ENCODE results near the gene NOC4L.
"Not testable (repeated sequence)": the region's sequence is repeated elsewhere in the genome, so short reads cannot be mapped to it uniquely, and the experiment has no call there.

Gene NOC4L

DNA sequence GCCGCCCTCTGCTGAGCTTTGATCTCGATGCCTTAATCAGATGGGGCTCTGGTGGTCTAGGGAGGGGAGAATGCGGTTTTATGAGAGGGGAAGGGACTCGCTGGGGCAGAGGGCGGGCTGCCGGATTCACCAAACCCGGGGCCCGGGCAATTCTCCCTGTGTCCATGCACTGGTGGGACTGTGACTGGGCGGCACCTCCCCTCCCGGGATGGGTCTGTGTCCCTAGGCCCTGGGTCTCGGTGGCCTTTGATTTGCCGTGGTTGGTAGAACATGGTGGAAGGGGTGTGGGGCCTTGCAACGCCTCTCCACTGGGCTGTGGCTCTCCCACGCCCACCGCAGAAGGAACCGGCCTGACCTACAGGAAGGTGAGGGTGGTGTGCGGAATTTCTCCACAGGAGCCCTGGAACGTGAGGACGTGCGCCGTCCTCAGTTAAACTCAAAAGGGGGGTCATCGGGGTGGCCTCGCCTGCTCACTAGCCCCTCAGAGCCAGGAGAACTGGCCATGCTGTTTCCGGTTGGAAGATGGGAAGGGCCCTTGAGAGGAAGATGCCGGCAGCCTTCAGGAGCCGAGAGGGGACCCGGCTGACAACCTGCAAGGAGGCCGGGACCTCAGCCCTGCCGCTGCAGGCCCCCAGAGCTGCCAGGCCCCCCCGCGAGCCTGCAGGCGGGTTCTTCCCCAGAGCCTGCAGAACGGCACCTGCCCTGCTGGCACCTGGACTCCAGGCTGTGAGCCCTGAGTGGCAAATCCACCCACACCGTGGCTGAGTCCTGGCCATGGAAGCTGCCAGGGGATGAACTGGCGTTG is 43.6 kb downstream of the NOC4L start:
- no peak for FAIRE-seq
- no peak for TF ChIP-seq POLR2A (IDR thresholded peaks at IDR 0.05; ENCODE audit: low read depth, low read length)
- DNase-seq (ENCODE audit: insufficient read length, low spot score), result no peak

DNA sequence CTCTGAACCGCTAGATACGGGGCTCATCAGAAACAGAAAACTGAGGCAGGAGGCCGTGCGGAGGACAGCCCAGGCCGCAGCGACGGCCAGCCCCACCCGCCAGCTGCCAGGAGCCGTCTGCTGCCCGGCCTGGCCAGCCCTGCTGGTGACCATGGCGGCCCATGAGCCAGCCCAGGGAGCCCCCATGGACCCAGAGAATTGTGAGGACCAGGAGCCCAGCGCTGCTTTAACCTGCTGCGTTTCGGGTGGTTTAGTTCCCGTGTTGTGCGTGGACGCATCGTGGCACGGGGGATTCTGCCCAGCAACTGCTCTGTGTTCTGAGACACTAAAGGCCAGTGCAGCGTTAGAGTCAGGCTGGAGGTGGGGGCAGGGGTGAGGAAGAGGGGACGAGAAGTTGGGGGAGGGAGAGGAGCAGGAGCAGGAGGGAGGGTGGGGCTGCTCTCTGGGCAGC is 44.2 kb downstream of the NOC4L start:
- no peak for TF ChIP-seq POLR2A (IDR thresholded peaks at IDR 0.05; ENCODE audit: low read depth, low read length)
- no peak for FAIRE-seq
- DNase-seq (ENCODE audit: insufficient read length, low spot score), result no peak

DNA sequence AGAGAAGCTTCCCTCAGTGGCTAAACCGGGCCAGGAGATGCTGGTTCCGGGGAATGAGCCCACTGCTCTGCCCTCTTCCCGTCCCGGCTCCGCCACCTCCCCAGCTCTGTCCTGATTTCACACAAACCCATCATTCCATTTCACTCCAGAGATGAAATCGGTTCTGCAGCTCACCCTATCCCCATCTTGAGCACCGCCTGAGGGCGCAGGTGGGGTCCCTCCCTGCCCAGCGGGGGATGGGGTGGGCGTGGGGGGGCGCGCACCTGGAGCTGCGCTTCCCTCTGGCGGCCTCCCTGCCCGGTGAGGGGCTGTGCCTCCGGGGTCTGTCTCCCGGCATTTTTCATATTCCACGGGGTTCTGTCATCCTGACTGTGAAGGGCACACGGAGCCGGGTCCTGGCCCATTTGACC is 44.7 kb downstream of the NOC4L start:
- FAIRE-seq (no peak), DNase-seq (ENCODE audit: insufficient read length, low spot score) (no peak)
- no peak for TF ChIP-seq POLR2A (IDR thresholded peaks at IDR 0.05; ENCODE audit: low read depth, low read length)

DNA sequence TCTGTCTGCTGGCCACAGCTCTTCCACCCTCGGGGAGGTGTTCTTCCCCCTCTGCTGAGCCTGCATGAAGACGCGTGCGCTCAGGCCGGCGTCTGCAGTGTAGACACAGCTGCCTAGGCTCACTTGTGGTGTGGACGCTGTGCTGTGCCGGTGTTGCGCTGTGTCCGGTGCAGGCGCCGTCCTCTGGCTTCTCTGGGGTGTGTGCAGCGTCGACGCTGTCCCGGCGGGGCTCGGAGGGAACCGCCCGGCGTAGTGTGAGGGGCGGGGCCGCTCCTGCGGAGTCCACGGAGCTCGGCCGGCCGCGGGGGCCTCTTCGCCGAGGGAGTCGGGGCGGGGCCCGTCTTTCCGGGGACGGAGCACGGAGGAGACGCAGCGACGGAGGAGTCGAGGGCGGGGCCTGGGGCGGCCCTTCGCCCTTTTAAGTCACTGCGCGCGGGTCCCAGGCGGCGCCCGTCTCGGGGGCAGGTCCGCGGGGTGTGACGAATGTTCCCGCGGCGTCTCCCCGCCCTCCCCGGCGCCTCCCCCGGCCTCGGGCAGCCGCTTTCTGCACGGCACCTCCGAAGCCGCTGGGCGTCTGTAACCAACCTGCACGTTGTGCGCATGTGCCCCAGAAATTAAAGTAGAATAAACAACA is 45.2 kb downstream of the NOC4L start:
- TF ChIP-seq POLR2A (IDR thresholded peaks at IDR 0.05; ENCODE audit: low read depth, low read length), result peak; percentile 52
- no peak for FAIRE-seq
- peak; percentile 98 for DNase-seq (ENCODE audit: insufficient read length, low spot score)

DNA sequence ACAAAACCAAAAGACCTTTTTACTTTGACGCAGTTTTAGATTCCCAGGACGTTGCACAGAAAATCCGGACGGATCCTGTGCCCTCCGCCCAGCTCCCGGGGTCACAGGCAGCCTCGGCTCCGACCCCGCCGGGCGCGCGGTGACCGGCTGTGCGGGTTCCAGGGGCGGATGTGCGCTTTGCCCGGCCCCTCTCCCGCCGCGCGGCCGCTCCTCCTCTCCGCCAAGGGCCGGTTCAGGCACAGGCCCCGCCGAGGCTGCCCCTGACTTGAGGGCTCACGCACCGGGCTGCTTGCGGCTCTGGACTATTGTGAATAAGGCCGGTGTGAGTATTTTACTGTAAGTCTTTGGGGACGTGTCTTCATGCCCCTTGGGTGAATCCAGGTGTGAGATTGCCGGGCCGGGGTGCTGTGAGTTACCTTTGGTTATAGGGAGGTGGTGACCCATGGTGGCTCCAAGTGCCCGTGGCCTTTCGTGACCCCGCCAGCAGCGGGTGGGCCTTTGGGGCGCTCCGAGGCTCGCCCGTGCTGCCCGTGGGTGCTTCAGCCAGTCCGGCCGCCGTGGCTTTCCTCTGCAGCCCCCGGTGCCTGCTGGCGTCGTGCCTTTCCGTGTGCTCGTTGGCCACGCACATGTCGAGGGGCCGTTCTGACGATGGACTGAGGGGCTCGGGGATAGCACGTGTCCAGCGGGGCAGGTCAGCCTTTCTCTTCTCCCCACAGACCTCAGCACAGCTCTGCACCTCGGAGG is 45.9 kb downstream of the NOC4L start:
- TF ChIP-seq POLR2A (IDR thresholded peaks at IDR 0.05; ENCODE audit: low read depth, low read length), result no peak
- DNase-seq (ENCODE audit: insufficient read length, low spot score) (peak; percentile 50), FAIRE-seq (no peak)

DNA sequence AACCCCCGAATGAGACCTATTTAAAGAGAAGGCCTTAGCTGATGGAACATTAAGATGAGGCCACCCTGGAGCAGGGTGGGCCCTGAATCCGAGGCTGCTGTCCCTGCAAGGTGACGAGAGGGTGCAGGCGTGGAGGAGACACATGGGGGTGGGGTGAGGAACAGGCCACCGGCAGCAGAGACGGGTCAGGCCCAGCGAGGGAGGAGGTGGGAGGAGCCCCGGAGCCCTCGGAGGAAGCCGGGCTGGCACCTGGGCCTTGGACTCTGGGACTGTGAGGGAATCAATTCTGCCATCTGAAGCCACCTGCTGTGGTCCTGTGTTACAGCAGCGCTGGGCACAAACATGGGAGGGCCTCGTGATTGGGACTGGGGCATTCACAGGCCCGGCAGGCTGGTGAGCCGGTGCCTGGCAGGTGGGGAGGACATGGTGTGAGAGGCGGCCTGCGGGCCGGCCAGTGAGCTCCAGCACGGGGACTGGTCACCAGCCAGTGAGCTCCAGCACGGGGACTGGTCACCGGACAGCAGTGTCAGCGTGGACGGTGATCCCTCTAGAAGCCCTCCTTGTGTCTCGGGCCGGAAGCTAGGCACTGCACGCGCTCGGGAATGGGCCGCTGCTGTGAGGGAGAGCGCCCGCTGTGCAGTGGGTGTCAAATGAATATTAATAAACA is 46.7 kb downstream of the NOC4L start:
- TF ChIP-seq POLR2A (IDR thresholded peaks at IDR 0.05; ENCODE audit: low read depth, low read length), result no peak
- FAIRE-seq (no peak), DNase-seq (ENCODE audit: insufficient read length, low spot score) (no peak)

DNA sequence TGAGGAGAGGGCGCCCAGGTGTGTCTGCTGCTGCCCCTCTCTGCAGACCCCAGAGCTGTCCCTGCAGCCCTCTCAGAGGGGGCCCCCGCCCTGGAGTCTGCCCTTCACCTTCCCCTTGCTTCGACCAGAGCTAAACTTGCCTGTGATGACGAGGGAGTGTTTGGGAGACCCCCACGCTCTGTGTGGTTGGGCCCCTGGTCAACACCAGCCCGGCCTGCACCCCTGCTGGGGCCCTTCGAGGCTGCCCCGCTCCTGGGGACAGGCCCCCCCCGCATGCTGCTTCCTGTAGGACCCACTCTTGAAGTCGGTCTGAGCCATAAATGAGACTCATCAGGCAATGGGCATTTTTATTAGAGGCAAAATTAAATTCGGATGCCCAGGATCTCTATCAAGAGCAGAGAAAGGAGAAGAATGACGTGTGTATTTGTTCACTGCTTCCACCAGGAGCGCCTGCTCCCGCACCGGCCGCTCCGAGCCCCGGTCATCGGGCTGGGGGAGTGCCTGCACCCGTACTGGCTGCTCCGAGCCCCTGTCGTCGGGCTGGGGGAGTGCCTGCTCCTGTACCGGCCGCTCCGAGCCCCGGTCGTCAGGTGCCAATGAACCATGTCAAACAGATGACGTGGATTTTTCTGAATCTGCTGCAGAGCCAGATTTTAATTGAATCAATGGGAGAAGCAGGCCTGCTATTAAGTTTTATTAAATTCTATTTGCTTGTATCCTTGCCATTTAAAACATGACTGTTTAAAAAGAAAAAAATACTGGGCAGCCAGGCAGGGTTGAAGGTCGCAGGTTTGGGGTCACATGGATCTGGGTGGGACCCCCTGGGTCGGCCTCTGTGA is 47.7 kb downstream of the NOC4L start:
- no peak for TF ChIP-seq POLR2A (IDR thresholded peaks at IDR 0.05; ENCODE audit: low read depth, low read length)
- FAIRE-seq (no peak), DNase-seq (ENCODE audit: insufficient read length, low spot score) (no peak)

DNA sequence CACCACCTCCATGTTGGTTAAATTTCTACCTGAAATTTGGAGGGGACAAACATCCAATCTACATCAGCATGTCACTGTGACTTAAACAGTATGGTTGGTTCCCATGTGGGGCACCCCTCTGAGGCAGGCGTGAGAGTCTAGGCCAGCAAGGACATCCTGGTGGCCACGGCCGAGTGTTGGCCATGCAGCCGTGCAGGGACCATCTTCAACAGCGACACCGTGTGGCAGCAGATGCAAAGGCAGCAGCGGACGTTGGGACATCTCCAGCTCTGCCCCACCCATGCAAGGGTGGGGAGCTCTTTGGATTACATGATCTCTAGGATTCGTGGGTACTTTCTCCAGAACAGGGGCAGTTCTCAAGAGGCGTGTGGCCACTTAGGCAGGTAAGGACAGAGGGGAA is 49.8 kb downstream of the NOC4L start:
- peak; percentile 42 for DNase-seq (ENCODE audit: insufficient read length, low spot score)
- TF ChIP-seq POLR2A (IDR thresholded peaks at IDR 0.05; ENCODE audit: low read depth, low read length), result no peak

DNA sequence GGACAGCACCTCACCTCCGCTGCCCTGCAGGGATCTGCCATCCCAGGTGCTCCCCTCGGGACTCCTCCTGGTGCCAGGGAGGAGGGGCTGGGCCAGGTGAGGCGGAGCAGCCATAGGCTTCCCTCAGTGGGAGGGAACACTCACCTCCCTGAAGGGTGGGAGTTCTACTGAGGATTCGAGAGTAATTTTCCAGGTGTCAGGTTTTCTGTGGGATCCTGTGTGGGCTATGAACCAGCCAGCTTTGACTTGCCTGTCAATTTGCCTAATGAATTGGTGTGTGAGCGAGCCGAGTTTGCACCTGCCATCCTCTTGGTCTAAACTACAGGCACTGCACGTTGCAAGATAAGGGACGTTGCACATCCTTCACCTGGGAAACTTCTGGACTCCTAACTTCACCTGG is 50.3 kb downstream of the NOC4L start:
- TF ChIP-seq POLR2A (IDR thresholded peaks at IDR 0.05; ENCODE audit: low read depth, low read length), result no peak
- no peak for DNase-seq (ENCODE audit: insufficient read length, low spot score)
- no peak for FAIRE-seq

More for the DNA sequence above, 49.8 kb downstream of the NOC4L start:
- FAIRE-seq, result no peak

DNA sequence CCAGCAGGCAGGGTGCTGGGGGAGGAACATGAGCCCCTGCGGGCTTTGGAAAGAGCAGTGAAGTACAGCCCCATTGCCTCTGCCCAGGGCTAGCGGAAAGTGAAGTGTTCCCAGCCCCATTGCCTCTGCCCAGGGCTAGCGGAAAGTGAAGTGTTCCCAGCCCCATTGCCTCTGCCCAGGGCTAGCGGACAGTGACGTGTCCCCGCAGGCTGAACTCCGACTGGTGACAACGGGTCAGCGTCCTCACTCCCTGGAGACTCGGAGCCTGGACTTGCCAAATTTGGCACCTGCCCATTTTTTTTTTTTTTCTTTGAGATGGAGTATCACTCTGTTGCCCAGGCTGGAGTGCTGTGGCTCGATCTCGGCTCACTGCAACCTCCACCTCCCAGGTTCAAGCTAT is 51.0 kb downstream of the NOC4L start:
- DNase-seq (ENCODE audit: insufficient read length, low spot score); FAIRE-seq: not testable (repeated sequence)

DNA sequence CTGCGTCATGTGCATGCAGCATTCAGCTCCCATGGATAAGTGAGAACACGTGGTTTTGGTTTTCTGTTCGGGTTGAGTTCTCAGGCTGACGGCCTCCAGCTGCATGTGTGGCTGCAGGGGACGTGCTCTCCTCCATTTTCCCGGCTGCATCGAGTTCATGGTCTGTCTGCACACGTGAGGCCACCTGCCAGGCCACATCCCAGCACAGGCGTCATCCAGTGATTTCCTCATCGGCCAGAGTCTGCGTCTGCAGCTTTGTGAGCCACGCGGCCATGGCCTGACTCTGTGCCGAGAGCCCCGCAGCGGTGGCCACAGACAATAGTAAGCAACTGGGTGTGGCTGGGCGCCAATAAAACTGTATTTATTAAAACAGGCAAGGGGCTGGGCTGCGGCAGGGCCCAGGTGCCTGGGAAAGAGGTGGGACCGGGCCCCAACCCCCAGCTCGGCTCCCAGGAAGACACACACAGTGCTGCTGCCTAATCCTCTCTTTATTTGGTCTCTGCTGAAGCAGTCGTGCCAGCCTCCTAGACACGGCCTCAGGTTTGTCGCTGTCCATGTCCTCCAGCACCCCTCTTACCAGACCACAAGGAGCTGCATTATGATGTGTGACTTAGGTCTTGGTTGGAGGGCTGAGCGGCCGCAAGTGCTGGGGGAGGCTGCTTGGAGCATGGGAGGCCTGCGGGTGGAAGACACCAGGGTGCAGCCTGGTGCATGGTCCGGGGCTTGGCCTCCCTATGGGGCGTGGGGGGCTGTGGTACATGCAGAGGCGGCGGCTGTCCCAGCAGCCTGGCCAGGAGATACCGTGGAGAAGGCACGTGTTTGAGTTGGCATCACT is 52.0 kb downstream of the NOC4L start:
- no peak for FAIRE-seq
- TF ChIP-seq POLR2A (IDR thresholded peaks at IDR 0.05; ENCODE audit: low read depth, low read length), result no peak
- DNase-seq (ENCODE audit: insufficient read length, low spot score), result no peak

DNA sequence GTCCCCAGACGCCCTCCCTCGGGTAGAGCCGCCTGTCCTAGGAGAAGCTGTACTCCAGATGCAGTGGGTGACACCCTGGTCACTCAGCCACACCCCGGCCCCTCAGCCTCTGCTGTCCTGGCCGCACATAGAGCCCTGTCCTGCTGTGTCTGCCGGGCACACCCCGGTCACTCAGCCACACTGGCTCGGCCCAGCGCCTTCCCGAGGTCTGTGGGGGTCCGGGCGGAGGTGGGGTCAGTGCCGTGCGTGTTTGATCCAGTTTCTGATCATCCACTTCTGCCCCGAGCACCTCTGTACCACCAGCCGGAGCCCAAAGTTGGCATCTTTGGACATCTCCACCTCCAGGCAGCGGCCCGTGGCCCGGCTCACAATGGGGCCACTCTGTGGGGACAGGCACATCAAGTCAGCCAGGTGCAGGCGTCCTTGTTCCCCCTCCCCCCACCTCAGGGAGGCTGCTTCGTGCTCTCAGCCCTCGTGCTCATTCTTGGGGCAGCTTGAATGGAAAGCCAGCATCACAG is 52.7 kb downstream of the NOC4L start:
- FAIRE-seq (no peak), DNase-seq (ENCODE audit: insufficient read length, low spot score) (no peak)
- TF ChIP-seq POLR2A (IDR thresholded peaks at IDR 0.05; ENCODE audit: low read depth, low read length), result no peak

All from H54 (cell line).